Thyroid gland (tissue), 4 donors: ENCODE measurements around the gene MRPS9.

ENCODE experiments used
- POLR2A ChIP-seq, 2 donors: fragments of 450-650 bp; IDR thresholded peaks; one replicate each; pipeline ENCODE4 v1.6.1; 2017; ENCODE audit warnings: antibody characterized with exemption in 2 of 2, mild to moderate bottlenecking in 2 of 2, moderate library complexity in 1 of 2
- TF ChIP-seq, protein P1 (sequence below), 6 experiments: fragments of 200-600 bp in 3 of 6; fragments of 450-650 bp in 3 of 6; sonication (generic) in 3 of 6; IDR thresholded peaks; one replicate each; pipeline ENCODE4 v1.5.1; 2016 to 2019; ENCODE audit warnings: antibody characterized with exemption in 6 of 6, mild to moderate bottlenecking in 2 of 6, inconsistent platforms in 1 of 6, moderate library complexity in 1 of 6

DNA sequence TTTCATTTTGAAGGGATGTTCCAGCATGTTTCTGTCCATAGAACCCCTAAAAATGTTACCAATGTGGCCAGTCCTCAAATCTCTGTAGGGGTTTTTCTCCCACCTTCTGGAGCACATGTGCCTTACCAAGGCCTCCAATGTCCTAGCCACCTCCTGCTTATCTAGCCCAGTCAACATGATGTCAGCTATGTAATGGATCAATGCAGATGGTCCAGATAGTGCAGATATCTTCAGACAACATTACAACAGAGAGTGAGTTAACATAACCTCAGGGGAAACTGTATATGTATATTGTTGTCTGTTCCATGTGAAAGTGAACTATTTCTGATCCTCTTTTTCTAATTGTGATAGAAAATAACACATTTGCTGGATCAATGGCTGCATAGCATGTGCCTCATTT is 92.7 kb downstream of the MRPS9 start:
- no peak for TF ChIP-seq POLR2A (IDR thresholded peaks at IDR 0.05)
- TF ChIP-seq, protein P1, sequence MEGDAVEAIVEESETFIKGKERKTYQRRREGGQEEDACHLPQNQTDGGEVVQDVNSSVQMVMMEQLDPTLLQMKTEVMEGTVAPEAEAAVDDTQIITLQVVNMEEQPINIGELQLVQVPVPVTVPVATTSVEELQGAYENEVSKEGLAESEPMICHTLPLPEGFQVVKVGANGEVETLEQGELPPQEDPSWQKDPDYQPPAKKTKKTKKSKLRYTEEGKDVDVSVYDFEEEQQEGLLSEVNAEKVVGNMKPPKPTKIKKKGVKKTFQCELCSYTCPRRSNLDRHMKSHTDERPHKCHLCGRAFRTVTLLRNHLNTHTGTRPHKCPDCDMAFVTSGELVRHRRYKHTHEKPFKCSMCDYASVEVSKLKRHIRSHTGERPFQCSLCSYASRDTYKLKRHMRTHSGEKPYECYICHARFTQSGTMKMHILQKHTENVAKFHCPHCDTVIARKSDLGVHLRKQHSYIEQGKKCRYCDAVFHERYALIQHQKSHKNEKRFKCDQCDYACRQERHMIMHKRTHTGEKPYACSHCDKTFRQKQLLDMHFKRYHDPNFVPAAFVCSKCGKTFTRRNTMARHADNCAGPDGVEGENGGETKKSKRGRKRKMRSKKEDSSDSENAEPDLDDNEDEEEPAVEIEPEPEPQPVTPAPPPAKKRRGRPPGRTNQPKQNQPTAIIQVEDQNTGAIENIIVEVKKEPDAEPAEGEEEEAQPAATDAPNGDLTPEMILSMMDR (IDR thresholded peaks at IDR 0.05): no peak
